HG03039 (cell line): Measurements from ENCODE around the gene CEBPE.
A peak's percentile ranks its signal among the peaks of the same experiment; 100 is the strongest.

ENCODE experiments used
- ATAC-seq: cut with Tn5 transposase; IDR thresholded peaks from one replicate; pipeline ENCODE4 v1.9.1; 2021; ENCODE audit warnings: mild to moderate bottlenecking, moderate library complexity; ENCODE audit not compliant: unreplicated experiment

Gene CEBPE

GRCh38 chr14:23085458-23085857 lies 33.6 kb downstream of the CEBPE start:
- ATAC-seq = no peak

- no peak for ATAC-seq
Measured at GRCh38 chr14:23080474-23080873, 38.6 kb downstream of the CEBPE start.

GRCh38 chr14:23079716-23080115 lies 39.3 kb downstream of the CEBPE start:
- ATAC-seq = no peak

GRCh38 chr14:23078692-23079116 lies 40.4 kb downstream of the CEBPE start:
- no peak for ATAC-seq

- no peak for ATAC-seq
Measured at GRCh38 chr14:23077962-23078361, 41.1 kb downstream of the CEBPE start.

GRCh38 chr14:23076785-23077408 lies 42.2 kb downstream of the CEBPE start:
- ATAC-seq = no peak

- ATAC-seq = no peak
Measured at GRCh38 chr14:23074906-23075305, 44.1 kb downstream of the CEBPE start.

GRCh38 chr14:23071921-23072539 lies 47.0 kb downstream of the CEBPE start:
- no peak for ATAC-seq

GRCh38 chr14:23071244-23071920 lies 47.7 kb downstream of the CEBPE start:
- peak; percentile 88 for ATAC-seq

- ATAC-seq = no peak
Measured at GRCh38 chr14:23070262-23071129, 48.6 kb downstream of the CEBPE start.

- ATAC-seq = no peak
Measured at GRCh38 chr14:23069413-23069806, 49.6 kb downstream of the CEBPE start.

- peak; percentile 67 for ATAC-seq
Measured at GRCh38 chr14:23068789-23069412, 50.2 kb downstream of the CEBPE start.

GRCh38 chr14:23067847-23068788 lies 50.9 kb downstream of the CEBPE start:
- no peak for ATAC-seq
